T-helper 17 cell (primary cell): ENCODE measurements around the gene PCK2. TPM values are rescaled to one million over a fixed set of nuclear protein-coding genes. Genes with fewer than 3 reads are reported as not detected.

Source experiments
- ATAC-seq: fragments of 150-1000 bp; cut with Tn5 transposase; 2 replicates; pipeline ENCODE4 v1.10.0; 2021; ENCODE audit warnings: mild to moderate bottlenecking, moderate library complexity
- DNase-seq, 3 donors: peaks; one replicate each; pipeline versions ENCODE4 v3.0.0 to v3.0.0-alpha.2; 2020 to 2021
- H3K9me3 ChIP-seq: one replicate; pipeline ENCODE4 v1.7.0; 2013; ENCODE audit warnings: low read length, mild to moderate bottlenecking; ENCODE audit not compliant: control insufficient read depth, poor library complexity, severe bottlenecking
- H3K27ac Mint-ChIP-seq: one replicate; pipeline ENCODE4 v1.8.0; 2022; ENCODE audit warnings: mild to moderate bottlenecking, moderate library complexity, mixed read lengths
- H3K27me3 Mint-ChIP-seq: one replicate; pipeline ENCODE4 v1.8.0; 2022; ENCODE audit warnings: mixed read lengths
- H3K36me3 Mint-ChIP-seq: one replicate; pipeline ENCODE4 v1.8.0; 2022; ENCODE audit warnings: low read depth, mixed read lengths
- H3K4me1 Mint-ChIP-seq: one replicate; pipeline ENCODE4 v1.8.0; 2022; ENCODE audit warnings: mild to moderate bottlenecking, mixed read lengths
- H3K4me3 Mint-ChIP-seq: one replicate; pipeline ENCODE4 v1.8.0; 2022; ENCODE audit warnings: mild to moderate bottlenecking, moderate library complexity, mixed read lengths
- total RNA-seq, 4 donors: library from RNA in 2 of 4; stranded (reverse) in 2 of 4; gene quantifications; one replicate each; pipeline ENCODE4 v1.2.3 and lab custom pipeline; 2022 to 2026

The PCK2 gene
- total RNA-seq, 2 donors from 2014 or later: 14.2 to 15.5 TPM

DNA sequence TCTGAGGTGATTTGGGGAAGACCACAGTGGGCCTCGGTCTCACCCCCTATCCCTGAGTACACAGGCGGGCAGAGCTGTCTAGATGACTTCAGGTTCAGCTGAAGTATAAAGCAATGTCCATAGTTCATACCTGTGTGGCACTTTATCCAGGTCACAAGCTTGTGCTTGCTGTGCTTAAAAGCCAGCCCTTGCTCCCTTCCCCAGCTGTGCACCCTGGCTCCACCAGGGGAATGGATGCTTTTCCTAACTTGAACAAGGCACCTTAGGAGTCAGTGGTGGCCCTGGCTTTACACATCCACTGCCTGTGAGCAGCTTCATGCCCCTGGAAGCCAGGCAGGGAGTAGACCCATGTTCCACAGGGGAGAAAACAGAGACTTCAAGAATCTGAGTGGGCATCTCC lies 36.8 kb upstream of the PCK2 start:
- Mint-ChIP-seq H3K27me3 (peaks cover 24% of the 10 kb centered on the region), H3K4me3 (no peak overlapping the region), H3K27ac (no peak overlapping the region), H3K4me1 (peaks cover 10% of the 10 kb centered on the region), H3K36me3 (peaks cover 4% of the 10 kb centered on the region)
- no peak for ATAC-seq
- no peak for DNase-seq
- H3K9me3 ChIP-seq: no peaks in the 10 kb centered on the region

DNA sequence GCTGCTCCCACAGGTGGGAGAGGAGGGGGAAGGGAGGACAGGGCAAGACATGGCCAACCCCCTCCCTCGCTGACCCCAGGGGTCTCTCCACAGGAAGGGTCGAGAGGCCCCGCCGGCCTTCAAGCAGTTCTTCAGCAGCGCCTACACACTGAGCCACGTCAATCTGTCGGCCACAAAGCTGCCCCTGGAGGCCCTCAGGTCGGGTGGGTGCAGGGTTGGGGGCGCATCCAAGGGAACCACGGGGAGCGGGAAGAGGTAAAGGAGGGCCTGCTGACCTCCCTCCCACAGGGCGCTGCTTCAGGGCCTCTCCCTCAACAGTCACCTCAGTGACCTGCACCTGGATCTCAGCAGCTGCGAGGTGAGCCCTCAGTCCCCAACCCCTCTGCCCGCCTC lies 36.2 kb upstream of the PCK2 start:
- Mint-ChIP-seq H3K4me3 (no peak overlapping the region), H3K4me1 (peaks cover 7% of the 10 kb centered on the region), H3K27ac (no peak overlapping the region), H3K36me3 (peaks cover 4% of the 10 kb centered on the region), H3K27me3 (peaks cover 20% of the 10 kb centered on the region)
- DNase-seq: no peak
- no peaks in the 10 kb centered on the region for H3K9me3 ChIP-seq
- ATAC-seq: peak; percentile 29

DNA sequence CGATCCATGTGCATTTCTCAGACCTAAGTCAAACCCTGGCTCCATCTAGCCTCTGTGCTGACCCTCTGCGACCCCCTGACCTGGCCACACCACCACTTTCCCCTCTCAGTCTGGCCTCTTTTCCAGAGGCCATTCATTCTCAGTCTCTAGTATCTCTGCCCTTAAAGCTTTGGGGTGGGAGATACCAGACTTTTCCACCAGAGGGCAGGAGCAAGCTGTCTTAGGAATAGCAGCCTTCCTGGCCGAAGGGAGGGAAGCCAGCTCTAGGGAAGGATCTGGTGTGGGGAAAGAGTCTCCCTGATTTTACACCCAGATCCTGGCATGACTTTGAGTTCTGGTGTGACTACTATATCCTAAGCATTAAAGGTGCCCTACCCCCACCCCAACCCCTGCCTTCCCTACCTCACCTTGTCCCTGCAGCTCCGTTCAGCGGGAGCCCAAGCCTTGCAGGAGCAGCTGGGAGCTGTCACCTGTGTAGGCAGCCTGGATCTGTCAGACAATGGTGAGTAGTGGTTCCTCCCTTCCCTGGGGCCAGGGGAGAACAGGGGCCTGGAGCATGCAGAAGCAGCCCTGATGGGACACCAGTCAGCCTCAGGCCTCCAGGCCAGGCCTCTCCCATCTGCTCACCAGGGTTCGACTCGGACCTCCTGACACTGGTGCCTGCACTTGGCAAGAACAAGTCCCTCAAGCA lies 35.7 kb upstream of the PCK2 start:
- ATAC-seq (peak; percentile 87), DNase-seq (peak; percentile 38 to 63 (median 48))
- peaks cover 15% of the 10 kb centered on the region for H3K27me3 Mint-ChIP-seq
- no peaks in the 10 kb centered on the region for H3K9me3 ChIP-seq
- peaks cover 4% of the 10 kb centered on the region for H3K4me1 Mint-ChIP-seq
- no peak overlapping the region for H3K4me3 Mint-ChIP-seq
- no peaks in the 10 kb centered on the region for H3K36me3 Mint-ChIP-seq
- H3K27ac Mint-ChIP-seq: no peak overlapping the region

DNA sequence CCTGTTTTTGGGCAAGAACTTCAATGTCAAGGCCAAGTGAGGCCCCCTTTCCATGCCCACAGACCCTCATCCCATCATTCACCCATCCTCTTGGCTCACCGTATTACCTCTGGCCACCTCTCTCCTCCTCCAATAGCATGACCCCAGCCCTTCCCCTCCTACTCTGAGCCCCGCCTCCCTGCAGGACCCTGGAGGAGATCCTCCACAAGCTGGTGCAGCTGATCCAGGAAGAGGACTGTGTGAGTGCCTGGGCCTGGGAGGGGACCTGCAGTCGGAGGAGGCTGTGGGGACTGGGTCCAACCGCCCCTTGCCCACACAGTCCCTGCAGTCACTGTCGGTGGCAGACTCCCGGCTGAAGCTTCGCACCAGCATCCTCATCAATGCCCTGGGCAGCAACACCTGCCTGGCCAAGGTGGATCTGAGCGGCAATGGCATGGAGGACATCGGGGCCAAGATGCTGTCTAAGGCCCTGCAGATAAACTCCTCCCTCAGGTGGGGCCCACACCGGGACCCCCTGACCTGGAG lies 35.1 kb upstream of the PCK2 start:
- peaks cover 12% of the 10 kb centered on the region for H3K27me3 Mint-ChIP-seq
- H3K9me3 ChIP-seq: no peaks in the 10 kb centered on the region
- peaks cover 4% of the 10 kb centered on the region for H3K4me1 Mint-ChIP-seq
- no peaks in the 10 kb centered on the region for H3K36me3 Mint-ChIP-seq
- ATAC-seq: no peak
- no peak overlapping the region for H3K4me3 Mint-ChIP-seq
- DNase-seq: no peak
- no peak overlapping the region for H3K27ac Mint-ChIP-seq

DNA sequence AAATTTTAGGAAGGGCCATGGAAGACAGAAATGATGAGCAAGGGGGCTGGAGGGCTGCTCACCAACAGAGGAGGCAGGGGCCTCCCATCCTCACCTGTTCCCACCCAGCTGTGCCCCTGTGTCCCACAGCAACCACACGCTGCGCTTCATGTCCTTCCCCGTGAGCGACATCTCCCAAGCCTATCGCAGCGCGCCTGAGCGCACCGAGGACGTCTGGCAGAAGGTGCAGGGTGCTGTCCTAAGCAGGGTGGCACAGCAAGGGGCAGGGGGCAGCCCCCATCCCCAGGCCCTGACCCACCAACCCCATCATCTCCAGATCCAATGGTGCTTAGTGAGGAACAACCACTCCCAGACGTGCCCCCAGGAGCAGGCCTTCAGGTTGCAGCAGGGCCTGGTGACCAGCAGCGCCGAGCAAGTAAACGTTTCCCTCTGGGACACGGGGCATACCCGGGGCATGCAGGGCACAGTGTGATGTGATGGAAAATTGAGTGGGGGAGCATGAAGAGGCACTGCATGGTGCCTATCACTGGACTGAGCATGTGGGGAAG lies 34.2 kb upstream of the PCK2 start:
- H3K4me3 Mint-ChIP-seq: no peak overlapping the region
- H3K36me3 Mint-ChIP-seq: no peaks in the 10 kb centered on the region
- DNase-seq (no peak), ATAC-seq (no peak)
- no peak overlapping the region for H3K27ac Mint-ChIP-seq
- H3K27me3 Mint-ChIP-seq: peaks cover 3% of the 10 kb centered on the region
- H3K9me3 ChIP-seq: no peaks in the 10 kb centered on the region
- peaks cover 4% of the 10 kb centered on the region for H3K4me1 Mint-ChIP-seq

DNA sequence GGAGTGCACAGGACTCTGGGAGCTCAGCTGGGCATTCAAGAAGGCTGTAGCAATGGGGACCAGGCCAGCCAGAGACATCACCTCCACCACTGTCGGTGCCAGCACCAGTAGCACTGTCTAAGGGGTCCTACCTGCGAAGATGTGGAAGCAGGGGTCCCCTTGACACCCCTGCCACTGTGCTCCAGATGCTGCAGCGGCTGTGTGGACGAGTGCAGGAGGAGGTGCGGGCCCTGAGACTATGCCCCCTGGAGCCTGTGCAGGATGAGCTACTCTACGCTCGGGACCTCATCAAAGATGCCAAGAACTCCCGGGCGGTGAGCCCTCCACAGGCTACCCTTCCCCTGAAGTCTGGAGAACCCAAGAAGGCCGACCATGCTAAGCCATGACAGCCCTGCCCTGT lies 33.7 kb upstream of the PCK2 start:
- Mint-ChIP-seq H3K36me3 (no peaks in the 10 kb centered on the region), H3K27me3 (no peaks in the 10 kb centered on the region), H3K4me3 (no peak overlapping the region), H3K27ac (no peak overlapping the region), H3K4me1 (peaks cover 4% of the 10 kb centered on the region)
- DNase-seq: no peak
- ATAC-seq: no peak
- H3K9me3 ChIP-seq: no peaks in the 10 kb centered on the region

DNA sequence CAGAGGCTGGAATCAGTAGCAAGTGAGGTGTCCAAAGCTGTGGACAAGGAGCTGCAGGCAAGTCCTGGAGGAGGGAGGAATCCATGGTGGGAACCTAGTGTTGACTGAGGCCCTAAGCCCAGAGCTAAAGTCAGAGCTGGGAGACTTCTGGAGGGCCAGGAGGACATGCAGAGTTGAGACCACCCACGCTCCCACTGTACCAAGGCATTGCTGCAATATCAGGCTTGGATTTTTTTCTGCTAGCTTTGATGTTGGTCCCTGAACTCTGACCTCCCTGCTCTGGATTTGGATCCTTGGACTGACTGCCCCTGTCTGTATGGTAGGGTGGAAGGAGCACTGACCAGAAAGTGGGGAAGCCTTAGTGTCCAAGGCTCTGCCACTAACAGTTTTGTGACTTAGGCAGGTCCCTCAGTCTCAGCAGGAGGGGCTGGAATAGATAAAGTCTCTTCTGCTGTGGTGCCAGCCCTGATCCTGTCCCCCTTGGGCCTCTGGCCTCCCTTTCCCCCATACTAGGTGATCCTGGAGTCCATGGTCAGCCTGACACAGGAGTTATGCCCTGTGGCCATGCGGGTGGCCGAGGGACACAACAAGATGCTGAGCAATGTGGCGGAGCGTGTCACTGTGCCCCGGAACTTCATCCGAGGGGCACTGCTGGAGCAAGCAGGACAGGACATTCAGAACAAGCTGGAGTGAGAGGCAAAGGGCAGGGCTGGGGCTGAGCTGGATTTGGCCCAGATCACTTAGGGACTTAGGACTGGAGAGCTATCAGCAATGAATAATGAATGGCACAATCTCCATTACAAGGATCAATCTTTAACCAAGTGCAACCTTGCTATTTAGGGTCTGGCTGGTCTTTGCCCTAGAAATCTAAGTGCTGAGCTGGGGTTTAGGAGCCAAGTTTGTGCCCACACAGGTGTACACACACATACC lies 32.9 kb upstream of the PCK2 start:
- no peak overlapping the region for H3K27ac Mint-ChIP-seq
- H3K27me3 Mint-ChIP-seq: no peaks in the 10 kb centered on the region
- no peaks in the 10 kb centered on the region for H3K36me3 Mint-ChIP-seq
- ATAC-seq (no peak), DNase-seq (no peak)
- peaks cover 4% of the 10 kb centered on the region for H3K4me1 Mint-ChIP-seq
- H3K9me3 ChIP-seq: no peaks in the 10 kb centered on the region
- no peak overlapping the region for H3K4me3 Mint-ChIP-seq

DNA sequence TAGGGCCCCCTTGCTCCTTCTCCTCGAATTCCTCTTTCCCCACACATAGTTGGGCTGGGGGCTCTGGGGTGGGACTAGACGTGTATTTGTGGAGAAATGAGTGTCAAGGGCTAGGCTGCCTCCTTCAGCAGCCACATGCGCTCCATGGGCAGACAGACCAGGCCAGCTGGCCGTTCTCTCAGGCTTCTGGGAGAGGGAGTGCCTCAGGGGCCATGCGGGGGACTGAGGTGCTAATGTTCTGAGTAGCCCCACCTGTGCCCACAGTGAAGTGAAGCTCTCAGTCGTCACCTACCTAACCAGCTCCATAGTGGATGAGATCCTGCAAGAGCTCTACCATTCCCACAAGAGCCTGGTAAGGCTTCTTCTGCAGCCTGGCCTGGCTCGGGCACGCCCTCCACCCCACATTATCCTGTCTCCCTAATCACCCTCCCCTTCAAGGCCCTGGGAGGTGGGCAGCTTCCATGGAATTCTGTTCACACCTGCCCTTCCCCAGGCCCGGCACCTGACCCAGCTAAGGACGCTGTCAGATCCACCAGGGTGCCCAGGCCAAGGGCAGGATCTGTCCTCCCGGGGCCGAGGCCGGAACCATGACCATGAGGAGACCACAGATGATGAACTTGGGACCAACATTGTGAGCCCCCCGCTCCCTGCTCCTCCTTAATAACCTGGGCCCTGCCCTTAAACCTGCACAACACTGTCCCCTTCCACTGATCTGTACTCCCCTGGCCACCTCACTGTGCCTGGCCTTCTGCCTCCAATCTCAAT lies 31.7 kb upstream of the PCK2 start:
- no peaks in the 10 kb centered on the region for H3K9me3 ChIP-seq
- H3K36me3 Mint-ChIP-seq: no peaks in the 10 kb centered on the region
- H3K27me3 Mint-ChIP-seq: peaks cover 2% of the 10 kb centered on the region
- ATAC-seq (no peak), DNase-seq (no peak)
- no peak overlapping the region for H3K4me3 Mint-ChIP-seq
- no peak overlapping the region for H3K27ac Mint-ChIP-seq
- peaks cover 4% of the 10 kb centered on the region for H3K4me1 Mint-ChIP-seq

DNA sequence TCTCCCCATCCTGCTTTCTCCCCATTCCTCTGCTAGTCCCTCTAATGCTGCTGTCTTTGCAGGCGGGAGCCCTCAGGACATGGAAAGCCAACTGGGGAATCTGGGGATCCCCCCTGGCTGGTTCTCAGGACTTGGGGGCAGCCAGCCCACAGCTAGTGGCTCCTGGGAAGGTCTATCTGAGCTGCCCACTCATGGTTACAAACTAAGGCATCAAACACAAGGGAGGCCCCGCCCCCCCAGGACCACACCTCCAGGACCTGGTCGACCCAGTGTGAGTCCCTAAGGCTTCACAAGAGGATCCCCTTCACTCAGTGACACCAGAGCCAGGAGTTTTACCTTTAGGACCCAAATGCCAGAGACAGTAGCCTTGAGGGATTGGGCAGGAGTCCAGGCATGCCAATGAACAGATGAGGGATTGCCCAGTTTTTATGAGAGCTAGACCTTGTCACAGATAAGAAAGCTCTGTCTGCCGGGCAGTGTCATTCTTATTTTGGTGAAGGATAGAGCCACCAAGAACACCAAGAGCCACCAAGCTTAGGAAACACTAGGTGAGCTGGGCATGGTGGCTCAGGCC lies 30.8 kb upstream of the PCK2 start:
- DNase-seq (no peak), ATAC-seq (no peak)
- Mint-ChIP-seq H3K27ac (no peak overlapping the region), H3K4me3 (no peak overlapping the region), H3K27me3 (peaks cover 9% of the 10 kb centered on the region), H3K4me1 (peaks cover 1% of the 10 kb centered on the region), H3K36me3 (no peaks in the 10 kb centered on the region)
- H3K9me3 ChIP-seq: no peaks in the 10 kb centered on the region

DNA sequence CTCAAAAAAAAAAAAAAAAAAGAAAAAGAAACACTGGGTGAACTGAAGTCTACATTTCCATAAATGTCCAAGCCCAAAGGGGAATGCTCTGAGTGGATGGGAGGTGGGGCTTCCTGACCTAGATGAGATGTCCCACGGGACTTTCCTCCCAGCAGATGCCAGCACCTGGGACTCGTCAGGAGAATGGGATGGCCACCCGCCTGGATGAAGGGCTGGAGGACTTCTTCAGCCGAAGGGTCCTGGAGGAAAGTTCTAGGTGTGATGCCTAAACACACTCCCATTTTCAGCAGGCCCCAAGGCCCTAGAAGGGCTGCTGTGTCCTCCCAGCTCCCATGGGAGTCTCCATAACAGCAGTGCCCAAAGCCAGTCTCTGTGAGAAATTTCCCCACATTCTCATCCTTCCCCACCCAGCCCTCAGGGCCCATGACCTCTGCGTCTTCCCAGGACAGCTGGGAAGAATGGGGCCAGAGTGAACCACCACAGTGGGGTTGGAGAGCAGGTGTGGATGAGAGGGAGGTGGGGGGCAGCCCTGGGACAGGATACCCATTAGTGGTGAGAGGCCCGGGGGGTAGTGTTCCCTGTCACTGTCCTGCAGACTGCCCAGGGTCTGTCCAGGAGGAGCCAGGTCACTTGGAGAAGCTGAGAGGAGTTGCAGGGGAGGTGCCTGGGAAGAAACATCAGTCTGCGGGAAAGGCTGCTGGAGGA lies 29.9 kb upstream of the PCK2 start:
- ATAC-seq (no peak), DNase-seq (no peak)
- Mint-ChIP-seq H3K27me3 (peaks cover 11% of the 10 kb centered on the region), H3K27ac (no peak overlapping the region), H3K4me3 (no peak overlapping the region), H3K36me3 (no peaks in the 10 kb centered on the region), H3K4me1 (no peaks in the 10 kb centered on the region)
- no peaks in the 10 kb centered on the region for H3K9me3 ChIP-seq

DNA sequence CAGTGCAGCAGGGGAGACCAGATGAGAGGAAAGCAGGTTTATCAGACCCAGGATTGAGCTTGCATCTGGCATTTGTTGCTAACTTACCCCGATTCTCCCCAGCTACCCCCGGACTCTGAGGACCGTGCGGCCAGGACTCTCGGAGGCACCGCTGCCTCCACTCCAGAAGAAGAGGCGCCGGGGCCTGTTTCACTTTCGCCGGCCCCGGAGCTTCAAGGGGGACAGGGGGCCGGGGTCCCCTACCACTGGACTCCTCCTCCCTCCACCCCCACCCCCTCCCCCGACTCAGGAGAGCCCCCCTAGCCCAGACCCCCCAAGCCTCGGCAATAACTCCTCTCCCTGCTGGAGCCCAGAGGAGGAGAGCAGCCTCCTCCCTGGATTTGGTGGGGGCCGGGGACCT lies 29.3 kb upstream of the PCK2 start:
- no peaks in the 10 kb centered on the region for H3K9me3 ChIP-seq
- no peak overlapping the region for H3K4me3 Mint-ChIP-seq
- ATAC-seq (no peak), DNase-seq (no peak)
- H3K36me3 Mint-ChIP-seq: peaks cover 3% of the 10 kb centered on the region
- no peak overlapping the region for H3K27ac Mint-ChIP-seq
- H3K27me3 Mint-ChIP-seq: peaks cover 17% of the 10 kb centered on the region
- no peaks in the 10 kb centered on the region for H3K4me1 Mint-ChIP-seq

DNA sequence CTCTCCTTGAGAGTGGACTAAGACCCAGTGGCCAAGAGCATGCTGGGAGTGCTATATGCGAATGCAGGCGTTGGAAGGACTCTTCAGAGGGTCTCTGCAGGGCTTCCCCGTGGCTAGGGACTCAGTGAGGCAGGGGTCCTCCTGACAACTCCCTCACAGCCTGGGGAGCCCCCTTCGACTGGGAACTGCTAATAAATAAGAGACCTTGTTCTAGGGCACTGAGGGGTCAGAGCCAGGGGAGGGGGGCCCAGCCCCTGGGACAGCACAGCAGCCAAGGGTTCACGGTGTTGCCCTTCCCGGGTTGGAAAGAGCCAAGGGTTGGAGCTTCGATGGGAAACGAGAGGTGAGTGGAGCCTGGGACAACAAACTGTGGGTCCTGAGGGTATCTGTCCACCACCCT lies 28.7 kb upstream of the PCK2 start:
- Mint-ChIP-seq H3K27me3 (peaks cover 22% of the 10 kb centered on the region), H3K36me3 (peaks cover 3% of the 10 kb centered on the region), H3K4me3 (no peak overlapping the region), H3K27ac (no peak overlapping the region), H3K4me1 (no peaks in the 10 kb centered on the region)
- ATAC-seq (no peak), DNase-seq (no peak)
- no peaks in the 10 kb centered on the region for H3K9me3 ChIP-seq
